WERI-Rb-1 (cell line): ENCODE measurements around the gene AGRP.

ENCODE experiments used
- DNase-seq: peaks from one replicate; pipeline ENCODE4 v3.0.0-alpha.2; 2020
- H3K27ac ChIP-seq: fragments of 250-450 bp; sonication (Bioruptor Pico); 2 replicates; pipeline ENCODE4 v1.5.1; 2020; ENCODE audit warnings: mild to moderate bottlenecking, moderate library complexity
- H3K27me3 ChIP-seq: fragments of 250-450 bp; sonication (Bioruptor Pico); 2 replicates; pipeline ENCODE4 v1.5.1; 2021; ENCODE audit warnings: mild to moderate bottlenecking, low read depth, moderate library complexity; ENCODE audit not compliant: insufficient read depth, severe bottlenecking
- H3K36me3 ChIP-seq: fragments of 250-450 bp; sonication (Bioruptor Pico); 2 replicates; pipeline ENCODE4 v1.5.1; 2020; ENCODE audit warnings: mild to moderate bottlenecking, moderate library complexity
- H3K4me3 ChIP-seq: 2 replicates; pipeline ENCODE4 v1.5.1; 2011; ENCODE audit warnings: low read depth, mild to moderate bottlenecking, control low read depth, low read length
- H3K9me3 ChIP-seq: fragments of 250-450 bp; sonication (Bioruptor Pico); 2 replicates; pipeline ENCODE4 v1.5.1; 2021; ENCODE audit warnings: mild to moderate bottlenecking, moderate library complexity; ENCODE audit not compliant: severe bottlenecking
- TF ChIP-seq, protein P1 (sequence below): IDR thresholded peaks from 2 replicates; pipeline ENCODE4 v1.5.1; 2011; ENCODE audit warnings: low read depth, mild to moderate bottlenecking, control low read depth, inconsistent platforms, low read length

AGRP gene

DNA sequence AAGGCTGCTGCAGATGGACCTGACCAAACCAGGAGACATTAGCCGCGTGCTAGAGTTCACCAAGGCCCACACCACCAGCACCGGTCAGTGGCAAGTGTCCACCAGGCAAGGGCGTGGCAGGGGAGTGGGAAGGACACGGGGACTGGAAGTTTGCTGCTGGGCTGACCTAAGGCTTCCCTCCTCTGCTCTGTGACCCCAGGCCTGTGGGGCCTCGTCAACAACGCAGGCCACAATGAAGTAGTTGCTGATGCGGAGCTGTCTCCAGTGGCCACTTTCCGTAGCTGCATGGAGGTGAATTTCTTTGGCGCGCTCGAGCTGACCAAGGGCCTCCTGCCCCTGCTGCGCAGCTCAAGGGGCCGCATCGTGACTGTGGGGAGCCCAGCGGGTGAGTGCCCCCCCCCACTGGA lies 47.6 kb downstream of the AGRP start:
- Histone ChIP-seq H3K9me3 (no peaks in the 10 kb centered on the region), H3K27me3 (no peaks in the 10 kb centered on the region), H3K27ac (peak overlapping the region; percentile 19; the same call in 1 of the 2 replicates), H3K36me3 (peaks cover 54% of the 10 kb centered on the region), H3K4me3 (no peak overlapping the region)
- DNase-seq: no peak
- TF ChIP-seq, protein P1, sequence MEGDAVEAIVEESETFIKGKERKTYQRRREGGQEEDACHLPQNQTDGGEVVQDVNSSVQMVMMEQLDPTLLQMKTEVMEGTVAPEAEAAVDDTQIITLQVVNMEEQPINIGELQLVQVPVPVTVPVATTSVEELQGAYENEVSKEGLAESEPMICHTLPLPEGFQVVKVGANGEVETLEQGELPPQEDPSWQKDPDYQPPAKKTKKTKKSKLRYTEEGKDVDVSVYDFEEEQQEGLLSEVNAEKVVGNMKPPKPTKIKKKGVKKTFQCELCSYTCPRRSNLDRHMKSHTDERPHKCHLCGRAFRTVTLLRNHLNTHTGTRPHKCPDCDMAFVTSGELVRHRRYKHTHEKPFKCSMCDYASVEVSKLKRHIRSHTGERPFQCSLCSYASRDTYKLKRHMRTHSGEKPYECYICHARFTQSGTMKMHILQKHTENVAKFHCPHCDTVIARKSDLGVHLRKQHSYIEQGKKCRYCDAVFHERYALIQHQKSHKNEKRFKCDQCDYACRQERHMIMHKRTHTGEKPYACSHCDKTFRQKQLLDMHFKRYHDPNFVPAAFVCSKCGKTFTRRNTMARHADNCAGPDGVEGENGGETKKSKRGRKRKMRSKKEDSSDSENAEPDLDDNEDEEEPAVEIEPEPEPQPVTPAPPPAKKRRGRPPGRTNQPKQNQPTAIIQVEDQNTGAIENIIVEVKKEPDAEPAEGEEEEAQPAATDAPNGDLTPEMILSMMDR: no peak

- Histone ChIP-seq H3K27ac (peak overlapping the region; percentile 98), H3K36me3 (peaks cover 32% of the 10 kb centered on the region), H3K9me3 (no peaks in the 10 kb centered on the region), H3K27me3 (no peaks in the 10 kb centered on the region), H3K4me3 (no peak overlapping the region)
- no peak for DNase-seq
- TF ChIP-seq, protein P1: no peak
These were observed 50.1 kb downstream of the AGRP start for GRCh38 chr16:67433131-67433719.
